Islet of Langerhans (tissue), 1 donor: ENCODE data around the gene SMOC1.

ENCODE experiments used
- FAIRE-seq: peaks from one replicate; lab custom pipeline; 2011; peaks lifted over from hg19 to GRCh38; lab: Jason Lieb, UNC

Gene SMOC1

DNA sequence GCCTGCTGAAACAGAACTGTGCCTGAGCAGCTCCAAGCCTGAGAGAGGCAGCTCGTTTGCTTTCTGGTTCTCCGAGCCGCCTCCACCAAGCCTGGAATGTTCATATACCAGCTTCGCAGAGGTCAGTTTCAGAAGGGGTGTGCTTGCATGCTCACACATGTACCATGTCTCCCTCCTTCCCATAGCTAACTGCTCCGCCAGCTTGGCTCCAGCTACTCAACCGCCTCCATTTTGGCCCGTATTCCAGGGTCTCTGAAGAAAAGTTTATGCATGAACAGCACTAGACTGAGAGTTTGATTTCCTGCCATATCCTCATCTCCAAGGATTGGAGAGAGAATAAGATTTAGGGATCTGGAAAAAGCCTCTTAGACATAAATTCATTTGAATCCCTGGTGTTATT is 103.7 kb downstream of the SMOC1 start:
- FAIRE-seq, result no peak

GRCh38 chr14:69983317-69983716 is 104.1 kb downstream of the SMOC1 start:
- FAIRE-seq, result no peak

DNA sequence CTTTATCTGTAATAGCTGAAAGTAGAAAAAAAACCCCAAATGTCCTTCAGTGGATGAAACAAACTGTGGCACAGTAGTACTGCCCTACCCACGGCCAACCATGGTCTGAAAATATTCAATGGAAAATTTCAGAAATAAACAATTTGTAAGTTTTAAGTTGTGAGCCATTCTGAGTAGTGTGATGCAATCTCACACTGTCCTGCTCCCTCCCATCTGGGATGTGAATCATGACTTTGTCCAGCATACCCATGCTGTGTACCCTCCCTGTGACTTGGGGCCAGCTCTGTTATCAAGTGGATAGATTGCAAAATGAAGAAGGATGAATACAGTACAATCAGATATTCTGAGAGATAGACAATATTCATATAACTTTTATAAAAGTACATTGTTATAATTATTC is 106.2 kb downstream of the SMOC1 start:
- no peak for FAIRE-seq

DNA sequence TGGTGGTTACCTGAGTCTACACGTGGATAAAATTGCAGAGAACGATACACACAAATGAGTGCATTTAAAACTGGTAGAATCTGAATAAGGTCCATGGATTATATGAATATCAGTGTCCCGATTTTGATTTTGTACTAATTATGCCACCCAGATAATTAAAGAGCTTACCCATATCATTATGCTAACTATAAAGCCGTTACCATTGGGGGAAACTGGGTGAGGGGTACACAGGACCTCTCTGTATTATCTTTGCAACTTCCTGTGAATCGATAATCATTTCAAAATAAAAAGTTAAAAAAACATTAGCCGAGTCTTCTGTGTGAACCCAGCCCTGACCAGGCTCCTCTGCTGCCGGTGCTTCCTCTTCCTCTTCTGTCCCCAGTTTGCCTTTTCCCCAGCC is 107.1 kb downstream of the SMOC1 start:
- FAIRE-seq, result no peak

GRCh38 chr14:69987406-69988121 is 108.3 kb downstream of the SMOC1 start:
- FAIRE-seq, result no peak

- FAIRE-seq, result no peak
These were observed 109.8 kb downstream of the SMOC1 start for GRCh38 chr14:69988979-69989378.

DNA sequence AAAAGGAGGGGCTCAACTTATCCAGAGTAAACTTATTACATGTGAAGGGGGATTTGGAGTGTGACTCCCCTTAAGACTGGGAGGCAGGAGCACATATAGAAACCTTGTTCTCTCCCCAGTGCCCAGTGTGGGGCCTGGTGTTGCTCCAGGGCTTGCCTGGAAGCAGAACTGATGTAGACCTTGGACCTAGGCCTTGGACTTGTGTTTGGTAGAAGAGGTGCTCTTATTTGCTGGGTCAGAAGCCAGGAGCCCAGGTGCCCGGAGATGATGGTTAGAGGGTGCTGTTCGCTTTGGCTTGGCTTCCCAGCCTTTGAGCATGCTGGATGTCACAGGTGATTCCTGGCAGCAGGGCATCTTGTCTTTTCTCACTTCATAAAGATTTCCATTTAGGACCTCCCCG is 110.4 kb downstream of the SMOC1 start:
- FAIRE-seq, result no peak

GRCh38 chr14:69990323-69990722 is 111.1 kb downstream of the SMOC1 start:
- no peak for FAIRE-seq

- no peak for FAIRE-seq
These were observed 112.2 kb downstream of the SMOC1 start for GRCh38 chr14:69991422-69991821.

GRCh38 chr14:69992564-69992963 is 113.3 kb downstream of the SMOC1 start:
- FAIRE-seq, result no peak

- no peak for FAIRE-seq
These were observed 114.1 kb downstream of the SMOC1 start for GRCh38 chr14:69993326-69993725.

DNA sequence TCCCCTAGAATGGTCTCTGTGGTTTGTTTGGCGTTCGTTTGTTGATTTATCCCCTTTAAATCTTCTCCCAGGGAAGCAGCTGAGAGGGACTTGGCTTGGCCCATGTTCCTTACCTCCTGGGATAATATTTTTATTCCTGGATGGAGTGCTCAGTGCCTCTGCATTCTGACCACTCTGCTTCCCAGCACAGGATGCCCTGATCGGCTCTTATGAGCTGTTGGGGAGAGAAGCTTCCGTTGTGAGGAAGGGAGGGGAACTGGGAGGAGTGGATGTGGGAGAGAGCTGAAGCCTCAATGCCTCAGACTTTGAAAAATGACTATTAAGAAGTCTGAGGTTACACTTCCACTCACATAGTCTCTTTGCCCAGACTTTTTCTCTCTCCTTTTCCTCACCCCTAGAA is 114.8 kb downstream of the SMOC1 start:
- FAIRE-seq, result no peak

DNA sequence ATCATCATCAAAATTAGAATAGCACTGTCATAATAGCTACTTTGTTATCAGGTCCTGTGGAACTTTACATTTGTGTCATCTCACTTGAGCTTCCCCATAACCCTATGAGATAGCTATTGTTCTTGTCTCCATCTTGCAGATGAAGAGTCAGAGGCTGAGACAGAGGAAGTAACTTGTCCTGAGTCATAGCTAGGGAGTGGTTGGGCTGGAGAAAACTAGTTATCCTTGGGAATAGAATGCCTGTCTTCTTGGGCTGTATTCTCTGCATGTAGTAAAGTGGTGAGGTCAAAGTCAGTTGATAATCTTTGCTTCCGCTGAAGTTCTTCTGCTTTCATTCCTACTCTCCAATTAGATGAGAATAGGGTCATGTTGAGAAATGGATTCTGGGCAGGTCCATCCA is 117.0 kb downstream of the SMOC1 start:
- no peak for FAIRE-seq

GRCh38 chr14:69997849-69998248 is 118.6 kb downstream of the SMOC1 start:
- FAIRE-seq, result no peak

GRCh38 chr14:69999261-69999674 is 120.1 kb downstream of the SMOC1 start:
- peak; percentile 95 for FAIRE-seq

GRCh38 chr14:70000601-70001000 is 121.4 kb downstream of the SMOC1 start:
- FAIRE-seq, result no peak

GRCh38 chr14:70002589-70003346 is 123.6 kb downstream of the SMOC1 start:
- no peak for FAIRE-seq

DNA sequence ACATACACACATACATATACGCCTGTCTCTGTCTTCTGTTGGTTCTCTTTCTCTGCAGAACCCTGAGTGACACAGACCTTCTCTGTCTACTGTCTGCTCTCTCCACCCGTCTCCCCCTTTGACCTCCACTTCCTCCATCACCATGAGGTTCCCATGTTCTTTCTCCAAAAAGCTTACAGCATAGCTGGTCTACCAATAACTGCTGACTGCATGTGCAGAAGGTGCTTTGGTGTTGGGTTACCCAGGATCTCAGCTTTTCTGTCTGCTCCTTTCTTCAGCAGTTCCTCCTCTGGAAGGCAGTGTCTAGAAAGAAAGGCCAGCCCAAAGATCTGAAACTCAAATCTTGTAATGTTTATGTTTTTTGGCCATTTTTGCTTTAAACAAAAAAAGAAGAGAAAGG is 125.6 kb downstream of the SMOC1 start:
- FAIRE-seq, result no peak

GRCh38 chr14:70005281-70005805 is 126.1 kb downstream of the SMOC1 start:
- no peak for FAIRE-seq

DNA sequence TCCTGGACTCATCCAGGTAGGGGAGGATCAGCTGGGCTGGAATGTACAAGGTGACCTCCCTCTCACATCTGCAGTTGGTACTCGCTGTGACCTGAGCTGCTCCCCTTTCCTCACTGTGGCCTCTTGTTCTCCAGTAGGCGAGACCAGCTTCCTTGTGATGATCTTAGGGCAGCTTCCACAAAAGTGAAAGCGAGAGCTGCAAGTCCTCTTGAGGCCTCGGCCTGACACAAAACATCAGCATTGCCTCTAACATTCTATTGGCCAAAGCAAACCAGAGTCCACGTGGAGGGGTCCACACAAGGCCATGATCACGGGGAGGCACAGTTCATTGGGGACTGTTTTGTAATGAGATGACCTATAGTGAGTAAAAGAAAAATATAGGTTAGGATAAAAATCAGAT is 127.5 kb downstream of the SMOC1 start:
- FAIRE-seq, result no peak

DNA sequence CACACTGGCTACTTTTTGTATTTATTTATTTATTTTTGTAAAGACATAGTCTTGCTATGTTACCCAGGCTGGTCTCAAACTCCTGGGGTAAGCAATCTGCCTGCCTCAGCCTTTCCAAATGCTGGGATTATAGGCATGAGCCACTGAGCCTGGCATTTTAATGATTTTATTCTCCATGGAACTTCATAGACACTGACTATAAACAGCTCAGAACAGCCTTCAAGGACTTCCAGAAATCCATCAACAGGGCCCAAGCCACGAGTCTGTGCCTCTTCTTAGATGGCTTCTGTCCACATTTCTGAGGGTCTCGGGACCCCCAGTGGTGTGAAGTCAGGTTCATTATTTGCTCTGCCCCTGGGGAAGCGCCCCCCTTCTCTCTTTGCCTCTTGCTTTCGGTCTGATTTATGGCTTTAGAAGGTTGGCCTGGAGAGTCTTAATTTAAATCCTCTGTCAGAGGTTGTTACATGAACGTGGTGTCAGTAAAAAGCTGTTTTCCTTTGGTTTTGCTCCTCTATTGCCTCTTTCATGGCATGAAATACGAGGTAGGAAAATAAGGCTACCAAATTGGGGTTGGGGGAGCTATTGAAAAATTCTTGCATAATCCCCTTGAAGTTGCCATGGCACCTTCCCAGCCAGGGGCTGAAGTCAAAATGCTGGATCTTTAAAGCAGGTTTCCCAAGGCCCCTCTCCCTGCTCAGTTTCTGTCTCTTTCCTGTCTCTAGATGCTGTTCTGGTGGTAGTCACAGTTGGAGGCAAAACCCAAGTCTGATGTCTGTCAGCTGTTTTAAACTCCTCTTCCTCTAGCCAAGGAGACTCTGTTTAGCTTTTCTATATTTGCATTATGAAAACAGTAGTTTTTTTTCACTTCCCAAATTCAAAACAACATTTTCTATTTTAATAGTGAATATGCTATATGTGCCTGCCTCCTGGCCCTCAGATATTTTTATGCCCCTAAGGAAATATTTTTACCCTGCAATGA is 129.4 kb downstream of the SMOC1 start:
- FAIRE-seq, result no peak

GRCh38 chr14:70009961-70010360 is 130.7 kb downstream of the SMOC1 start:
- FAIRE-seq, result no peak
